Panc1 (cell line): Measurements from ENCODE around the gene MTHFD1L. TPM values are rescaled to one million over a fixed set of nuclear protein-coding genes. Genes with fewer than 3 reads are reported as not detected.

Experiments
- ATAC-seq: fragments of 200-7000 bp; cut with Tn5 transposase; 2 replicates; pipeline ENCODE4 v1.9.1; 2020; ENCODE audit warnings: mild to moderate bottlenecking, moderate library complexity
- BruUV-seq: library from RNA; stranded (reverse); fragments of 400-500 nt; replicated peaks from 2 replicates; lab custom pipeline; 2021; lab: Mats Ljungman, UMichigan
- CTCF ChIA-PET: fragments of 300-600 bp; sonication (Branson Sonifier 250); formaldehyde crosslinking; loops from one replicate; lab custom pipeline; 2022; ENCODE audit warnings: antibody characterized with exemption; lab: Charles Lee
- POLR2A ChIA-PET: fragments of 300-600 bp; sonication (Branson Sonifier 250); formaldehyde crosslinking; loops from one replicate; lab custom pipeline; 2022; ENCODE audit warnings: antibody characterized with exemption; lab: Charles Lee
- DNase-seq: peaks from one replicate; pipeline ENCODE4 v3.0.0-alpha.2; 2010; ENCODE audit warnings: low read depth, low spot score
- H3K27ac ChIP-seq: 2 replicates; pipeline ENCODE4 v1.5.1; 2011; ENCODE audit warnings: mild to moderate bottlenecking, low read length, inconsistent platforms
- H3K27me3 ChIP-seq: fragments of 200-500 bp; sonication (Bioruptor generic); 2 replicates; pipeline ENCODE4 v1.6.0; 2014; ENCODE audit warnings: low read length, inconsistent platforms; ENCODE audit not compliant: control insufficient read depth, insufficient read depth
- H3K36me3 ChIP-seq: fragments of 200-500 bp; sonication (Bioruptor generic); 2 replicates; pipeline ENCODE4 v1.5.1; 2014; ENCODE audit warnings: inconsistent platforms, mild to moderate bottlenecking, low read length, moderate library complexity; ENCODE audit not compliant: control insufficient read depth, insufficient read depth
- H3K4me1 ChIP-seq: 2 replicates; pipeline ENCODE4 v1.5.1; 2011; ENCODE audit warnings: inconsistent platforms, mild to moderate bottlenecking, low read length, moderate library complexity; ENCODE audit not compliant: control insufficient read depth, insufficient read depth
- H3K4me3 ChIP-seq, 2 experiments: 2 replicates each; pipeline ENCODE4 v1.5.1; 2011 to 2012; ENCODE audit warnings: low read depth in 2 of 2, low read length in 2 of 2, mild to moderate bottlenecking in 2 of 2, inconsistent platforms in 1 of 2, moderate library complexity in 1 of 2
- H3K9me3 ChIP-seq: fragments of 200-500 bp; sonication (Bioruptor generic); 2 replicates; pipeline ENCODE4 v1.5.1; 2014; ENCODE audit warnings: low read depth, mild to moderate bottlenecking, inconsistent platforms, low read length, moderate library complexity; ENCODE audit not compliant: control insufficient read depth, insufficient read depth
- CTCF ChIP-seq: fragments of 450-650 bp; IDR thresholded peaks from 2 replicates; pipeline ENCODE4 v1.5.1; 2017; ENCODE audit warnings: mild to moderate bottlenecking
- POLR2AphosphoS5 ChIP-seq: IDR thresholded peaks from 2 replicates; pipeline ENCODE4 v1.6.1; 2012; ENCODE audit warnings: mild to moderate bottlenecking, low read depth, low read length, moderate library complexity
- REST ChIP-seq, 2 experiments: IDR thresholded peaks; 2 replicates each; pipeline ENCODE4 v1.6.1; 2011 to 2012; ENCODE audit warnings: low read depth in 2 of 2, control low read depth in 1 of 2, low read length in 1 of 2, mild to moderate bottlenecking in 1 of 2, moderate library complexity in 1 of 2; ENCODE audit not compliant: insufficient read depth in 1 of 2
- SIN3A ChIP-seq: IDR thresholded peaks from 2 replicates; pipeline ENCODE4 v1.6.1; 2012; ENCODE audit warnings: low read depth, mild to moderate bottlenecking, low read length, moderate library complexity, borderline replicate concordance; ENCODE audit not compliant: insufficient read depth
- TCF7L2 ChIP-seq: IDR thresholded peaks from 2 replicates; pipeline ENCODE4 v1.6.1; 2011; ENCODE audit warnings: mild to moderate bottlenecking, low read depth, low read length, inconsistent platforms
- in situ Hi-C: cut with HindIII; loops from 2 replicates; pipeline ENCODE4 v1.10.0; 2016; ENCODE audit warnings: low sequenced_read_pairs, low pct_unique_long_range_greater_than_20kb
- intact Hi-C: fragments of 100-400 bp; cut with micrococcal nuclease; formaldehyde crosslinking; loops from one replicate; pipeline ENCODE4 v1.10.0; 2022; ENCODE audit not compliant: unreplicated experiment
- total RNA-seq: library from RNA; stranded (reverse); gene quantifications from one replicate; pipeline ENCODE4 v1.2.1, GENCODE V29; 2021; ENCODE audit not compliant: unreplicated experiment

MTHFD1L gene
- total RNA-seq, 1 experiment from 2014 or later = 76.2 TPM

GRCh38 chr6:150962436-150962835, 96.9 kb downstream of the MTHFD1L start:
- ChIA-PET CTCF (no interaction called here), POLR2A (no interaction called here)
- intact Hi-C loops = no loop called here
- Histone ChIP-seq H3K36me3 (peaks cover 3% of the 10 kb centered on the region), H3K9me3 (no peaks in the 10 kb centered on the region), H3K4me3 (no peak overlapping the region), H3K27me3 (no peaks in the 10 kb centered on the region), H3K4me1 (no peaks in the 10 kb centered on the region), H3K27ac (no peak overlapping the region)
- ATAC-seq (no peak), DNase-seq (no peak)
- no peak for TF ChIP-seq TCF7L2
- no peak for TF ChIP-seq CTCF
- TF ChIP-seq REST (IDR thresholded peaks at IDR 0.05; ENCODE audit: insufficient read depth in 1 of 2, low read depth in 2 of 2, low read length in 1 of 2) = no peak
- no peak for TF ChIP-seq SIN3A
- no peak for TF ChIP-seq POLR2AphosphoS5
- no TSS peak for BruUV-seq
- in situ Hi-C loops = no loop called here

GRCh38 chr6:150964765-150965164, 99.3 kb downstream of the MTHFD1L start:
- Histone ChIP-seq H3K27me3 (no peaks in the 10 kb centered on the region), H3K4me1 (no peaks in the 10 kb centered on the region), H3K4me3 (no peak overlapping the region), H3K36me3 (peaks cover 3% of the 10 kb centered on the region; the same call in 1 of the 2 replicates), H3K9me3 (no peaks in the 10 kb centered on the region), H3K27ac (no peak overlapping the region)
- in situ Hi-C loops = no loop called here
- no peak for DNase-seq
- intact Hi-C loops = no loop called here
- TF ChIP-seq REST (IDR thresholded peaks at IDR 0.05; ENCODE audit: insufficient read depth in 1 of 2, low read depth in 2 of 2, low read length in 1 of 2) = no peak
- TF ChIP-seq TCF7L2 = no peak
- TF ChIP-seq CTCF = no peak
- TF ChIP-seq SIN3A = no peak
- no peak for TF ChIP-seq POLR2AphosphoS5
- no peak for ATAC-seq
- no TSS peak for BruUV-seq
- POLR2A ChIA-PET = no interaction called here
- CTCF ChIA-PET = interaction anchor here (0.6 kb wide), 1 partner anchor 359 kb away, joined by 4 read pairs; no protein-coding TSS in a partner anchor
